Measurements from ENCODE around the gene FIGNL2. TPM values are rescaled to one million over a fixed set of nuclear protein-coding genes. Genes with fewer than 3 reads are reported as not detected.
"Not testable (repeated sequence)": the region's sequence is repeated elsewhere in the genome, so short reads cannot be mapped to it uniquely, and the experiment has no call there.

Gene FIGNL2
- polyA plus RNA-seq, 1 donor from 2014 or later: not detected

DNA sequence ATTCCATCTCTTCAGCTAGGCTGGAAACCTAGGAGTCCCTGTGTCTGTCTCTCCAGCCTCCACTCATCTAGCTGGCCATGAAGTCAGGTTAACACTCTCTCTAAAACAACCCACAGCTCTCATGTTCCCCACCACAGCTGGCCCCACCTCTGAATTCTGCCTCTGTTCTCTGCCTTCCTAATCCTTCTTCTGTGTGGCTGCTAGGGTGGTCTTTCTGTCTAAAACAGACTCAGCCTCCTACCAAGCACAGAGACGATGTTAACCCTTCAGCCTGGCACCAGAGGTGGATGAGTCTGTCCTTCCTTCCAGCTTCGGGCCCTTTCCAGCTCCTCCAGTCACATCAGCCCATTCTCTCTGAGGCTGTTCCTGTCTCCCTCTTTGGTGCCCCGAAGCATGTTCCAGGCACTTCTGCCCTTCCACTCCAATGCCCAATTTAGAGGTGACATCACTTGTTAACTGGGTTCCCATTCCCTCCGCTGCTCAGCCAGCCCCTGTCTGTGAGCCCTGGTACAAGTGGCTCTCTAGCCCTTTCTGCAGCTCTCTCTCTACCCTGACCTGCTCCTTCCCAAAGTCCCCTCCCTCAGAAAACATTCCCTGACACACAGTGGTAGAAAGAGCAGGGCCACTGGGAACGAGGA lies 9.1 kb downstream of the FIGNL2 start:
- peaks cover 0 to 3% (median 0%) of the 10 kb centered on the region in 3 donors for H3K4me1 Mint-ChIP-seq
- peaks cover 45% of the 10 kb centered on the region for H3K27me3 Mint-ChIP-seq
- H3K4me3 Mint-ChIP-seq: no peak overlapping the region
- H3K9me3 Mint-ChIP-seq: no peaks in the 10 kb centered on the region
- no peak overlapping the region for H3K27ac Mint-ChIP-seq
- peaks cover 2% of the 10 kb centered on the region for H3K36me3 Mint-ChIP-seq

GRCh38 chr12:51838762-51839161 lies 9.8 kb downstream of the FIGNL2 start:
- no peaks in the 10 kb centered on the region for H3K36me3 Mint-ChIP-seq
- peaks cover 44% of the 10 kb centered on the region for H3K27me3 Mint-ChIP-seq
- peaks cover 0 to under 1% (median 0%) of the 10 kb centered on the region in 3 donors for H3K9me3 Mint-ChIP-seq
- peaks cover 0 to 3% (median 0%) of the 10 kb centered on the region in 3 donors for H3K4me1 Mint-ChIP-seq
- H3K4me3 Mint-ChIP-seq: no peak overlapping the region
- H3K27ac Mint-ChIP-seq: no peak overlapping the region

GRCh38 chr12:51838036-51838435 lies 10.5 kb downstream of the FIGNL2 start:
- no peak overlapping the region for H3K27ac Mint-ChIP-seq
- H3K4me1 Mint-ChIP-seq: peaks cover 2 to 4% (median 3%) of the 10 kb centered on the region in 3 donors
- peaks cover 0 to 2% (median 0%) of the 10 kb centered on the region in 3 donors for H3K9me3 Mint-ChIP-seq
- H3K27me3 Mint-ChIP-seq: peaks cover 49% of the 10 kb centered on the region
- H3K4me3 Mint-ChIP-seq: no peak overlapping the region
- H3K36me3 Mint-ChIP-seq: no peaks in the 10 kb centered on the region

GRCh38 chr12:51837286-51837685 lies 11.2 kb downstream of the FIGNL2 start:
- Mint-ChIP-seq H3K36me3 (no peaks in the 10 kb centered on the region), H3K4me3 (no peak overlapping the region), H3K27ac (no peak overlapping the region), H3K27me3 (peaks cover 50% of the 10 kb centered on the region), H3K4me1 (peaks cover 8 to 11% (median 8%) of the 10 kb centered on the region in 3 donors), H3K9me3 (peaks cover 0 to 2% (median 0%) of the 10 kb centered on the region in 3 donors)

DNA sequence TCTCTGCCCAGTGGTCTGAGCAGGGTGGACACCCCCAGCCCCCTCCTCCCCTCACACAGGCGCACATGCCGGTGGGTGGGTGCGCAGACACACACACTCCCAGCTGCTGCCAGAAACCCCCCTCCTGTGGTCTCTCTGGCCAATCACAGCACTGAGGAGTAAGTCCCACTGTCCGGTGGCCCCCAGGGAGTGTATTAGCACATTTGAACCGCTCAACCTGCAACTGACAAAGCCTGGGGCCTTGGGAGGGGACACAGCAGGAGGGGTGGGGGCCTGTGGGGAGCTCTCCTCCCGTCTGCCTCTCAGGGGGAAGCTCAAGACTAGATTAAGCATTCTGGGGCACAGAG lies 11.7 kb downstream of the FIGNL2 start:
- Mint-ChIP-seq H3K9me3 (peaks cover 0 to 2% (median 0%) of the 10 kb centered on the region in 3 donors), H3K27me3 (peaks cover 48% of the 10 kb centered on the region), H3K4me1 (peaks cover 8 to 11% (median 8%) of the 10 kb centered on the region in 3 donors), H3K4me3 (peak overlapping the region in 1 of 4 donors; percentile 22), H3K27ac (no peak overlapping the region), H3K36me3 (no peaks in the 10 kb centered on the region)

- Mint-ChIP-seq H3K27ac (no peak overlapping the region), H3K27me3 (peaks cover 46% of the 10 kb centered on the region), H3K9me3 (peaks cover 0 to 2% (median 0%) of the 10 kb centered on the region in 3 donors), H3K36me3 (no peaks in the 10 kb centered on the region), H3K4me3 (no peak overlapping the region), H3K4me1 (peaks cover 8 to 11% (median 8%) of the 10 kb centered on the region in 3 donors)
Measured at GRCh38 chr12:51836041-51836826, 12.3 kb downstream of the FIGNL2 start.

- H3K9me3 Mint-ChIP-seq: peaks cover 0 to 2% (median 0%) of the 10 kb centered on the region in 3 donors
- peaks cover 1% of the 10 kb centered on the region for H3K36me3 Mint-ChIP-seq
- H3K4me3 Mint-ChIP-seq: no peak overlapping the region
- peaks cover 42% of the 10 kb centered on the region for H3K27me3 Mint-ChIP-seq
- H3K27ac Mint-ChIP-seq: no peak overlapping the region
- peaks cover 8 to 11% (median 8%) of the 10 kb centered on the region in 3 donors for H3K4me1 Mint-ChIP-seq
Measured at GRCh38 chr12:51834411-51834810, 14.1 kb downstream of the FIGNL2 start.

- Mint-ChIP-seq H3K36me3 (peaks cover 1% of the 10 kb centered on the region), H3K9me3 (peaks cover 0 to 2% (median 0%) of the 10 kb centered on the region in 3 donors), H3K4me3 (no peak overlapping the region), H3K27me3 (peaks cover 40% of the 10 kb centered on the region), H3K4me1 (peaks cover 8 to 11% (median 8%) of the 10 kb centered on the region in 3 donors), H3K27ac (peak overlapping the region in 1 of 3 donors; percentile 65)
Measured at GRCh38 chr12:51833448-51834227, 14.9 kb downstream of the FIGNL2 start.

DNA sequence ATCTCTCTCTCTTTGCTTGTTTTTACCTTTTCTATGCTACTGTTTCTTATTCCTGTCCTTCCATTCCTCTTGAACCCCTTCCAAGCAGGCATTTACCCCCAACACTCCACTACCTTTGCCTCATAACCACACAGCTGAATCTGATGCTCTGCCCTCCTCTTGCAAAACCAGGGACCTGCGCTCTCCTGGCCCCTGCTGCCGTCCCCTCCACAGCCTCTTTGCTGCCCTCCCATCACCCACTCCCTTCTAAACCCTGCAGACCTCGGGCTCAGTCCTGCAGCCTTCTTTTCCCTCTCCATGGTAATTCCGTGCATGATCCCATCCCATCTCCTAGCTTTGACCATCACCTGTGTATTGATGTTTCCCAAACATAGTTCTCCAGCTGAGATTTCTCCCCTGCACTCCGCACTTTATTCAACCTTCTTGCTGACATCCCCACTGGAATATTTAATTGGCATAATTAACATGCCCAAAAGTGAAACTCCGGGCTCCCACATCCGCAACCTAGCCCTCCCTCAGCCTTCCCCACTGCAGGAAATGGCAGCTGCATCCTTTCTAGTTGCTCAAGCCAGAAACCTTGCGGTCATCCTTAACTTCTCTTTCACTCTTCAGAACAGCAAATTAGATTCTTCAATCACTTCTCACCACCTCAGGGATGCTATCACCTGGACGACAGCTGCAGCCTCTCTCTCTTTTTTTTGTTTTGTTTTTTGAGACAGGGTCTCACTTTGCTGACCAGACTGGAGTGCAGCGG lies 16.0 kb downstream of the FIGNL2 start:
- H3K27ac Mint-ChIP-seq: peak overlapping the region in 1 of 3 donors; percentile 76
- peaks cover 6 to 15% (median 11%) of the 10 kb centered on the region in 3 donors for H3K4me1 Mint-ChIP-seq
- H3K4me3 Mint-ChIP-seq: peak overlapping the region in 2 of 4 donors; percentile 51 to 71
- peaks cover 39% of the 10 kb centered on the region for H3K27me3 Mint-ChIP-seq
- H3K9me3 Mint-ChIP-seq: peaks cover 0 to 2% (median 0%) of the 10 kb centered on the region in 3 donors
- H3K36me3 Mint-ChIP-seq: peaks cover 1% of the 10 kb centered on the region

DNA sequence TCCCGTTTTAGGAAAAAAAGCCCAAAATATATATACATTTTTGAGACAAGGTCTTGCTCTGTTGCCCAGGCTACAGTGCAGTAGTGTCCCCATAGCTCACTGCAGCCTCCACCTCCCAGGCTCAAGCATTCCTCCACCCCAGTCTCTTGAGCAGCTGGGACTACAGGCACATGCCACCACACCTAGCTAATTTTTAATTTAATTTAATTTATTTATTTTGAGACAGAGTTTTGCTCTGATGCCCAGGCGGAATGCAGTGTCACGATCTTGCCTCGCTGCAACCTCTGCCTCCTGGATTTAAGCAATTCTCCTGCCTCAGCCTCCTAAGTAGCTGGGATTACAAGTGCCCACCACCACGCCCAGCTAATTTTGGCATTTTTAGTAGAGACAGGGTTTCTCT lies 16.7 kb downstream of the FIGNL2 start:
- not testable (repeated sequence) for H3K4me3 Mint-ChIP-seq, H3K36me3 Mint-ChIP-seq, H3K9me3 Mint-ChIP-seq
- H3K27me3 Mint-ChIP-seq: peaks cover 38% of the 10 kb centered on the region
- peak overlapping the region in 1 of 3 donors; percentile 76 for H3K27ac Mint-ChIP-seq
- H3K4me1 Mint-ChIP-seq: peaks cover 5 to 16% (median 11%) of the 10 kb centered on the region in 3 donors

DNA sequence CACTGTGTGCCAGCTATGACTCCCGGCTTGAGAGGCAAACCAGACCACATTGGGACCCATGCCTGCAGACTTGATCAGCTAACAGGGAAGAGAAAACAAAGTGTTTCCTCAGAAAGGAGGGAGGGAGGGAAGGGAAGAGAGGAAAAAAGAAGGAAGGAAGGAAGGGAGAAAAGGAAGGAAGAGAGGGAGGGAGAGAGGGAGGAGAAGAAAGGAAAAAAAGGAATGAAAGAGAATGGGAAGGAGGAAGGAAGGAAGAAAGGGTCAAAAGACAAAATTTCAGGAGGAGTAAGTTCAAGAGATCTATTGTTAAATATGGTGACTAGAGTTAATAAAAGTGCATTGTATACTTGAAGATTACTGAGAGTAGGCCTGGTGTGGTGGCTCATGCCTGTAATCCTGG lies 18.9 kb downstream of the FIGNL2 start:
- peaks cover 39% of the 10 kb centered on the region for H3K27me3 Mint-ChIP-seq

DNA sequence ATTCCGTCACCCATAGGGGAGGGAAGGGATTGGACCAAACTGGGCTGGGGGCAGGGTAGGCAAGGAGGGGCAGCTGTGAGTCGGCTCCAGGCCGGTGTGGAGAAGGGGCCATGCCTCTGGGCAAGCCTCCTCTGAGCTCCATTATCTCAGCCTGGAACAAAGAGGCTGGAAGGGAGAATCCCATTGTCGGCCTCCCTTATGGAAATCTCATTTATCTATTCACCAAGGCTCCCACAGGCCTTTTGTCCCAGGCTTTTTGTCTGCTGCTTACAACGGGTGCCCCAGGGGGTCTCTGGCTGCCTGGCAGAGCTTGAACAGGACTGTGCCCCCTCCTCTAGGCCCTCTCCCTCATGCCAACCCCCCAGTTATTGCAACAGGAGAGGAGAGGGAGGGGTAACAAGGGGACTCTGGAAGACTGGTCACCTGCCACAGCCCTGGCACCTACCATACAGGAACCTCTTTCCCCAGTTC lies 19.5 kb downstream of the FIGNL2 start:
- peaks cover 0 to 2% (median 0%) of the 10 kb centered on the region in 3 donors for H3K9me3 Mint-ChIP-seq
- H3K27ac Mint-ChIP-seq: peak overlapping the region in 1 of 3 donors; percentile 55
- H3K4me3 Mint-ChIP-seq: peak overlapping the region in 1 of 4 donors; percentile 38
- H3K4me1 Mint-ChIP-seq: peaks cover 5 to 16% (median 11%) of the 10 kb centered on the region in 3 donors
- peaks cover 35% of the 10 kb centered on the region for H3K27me3 Mint-ChIP-seq
- H3K36me3 Mint-ChIP-seq: peaks cover 1% of the 10 kb centered on the region

More for the DNA sequence above, 18.9 kb downstream of the FIGNL2 start:
- Mint-ChIP-seq H3K9me3 (peaks cover 0 to 2% (median 0%) of the 10 kb centered on the region in 3 donors), H3K27ac (no peak overlapping the region), H3K36me3 (peaks cover 1% of the 10 kb centered on the region), H3K4me3 (peak overlapping the region in 1 of 4 donors; percentile 38), H3K4me1 (peaks cover 5 to 16% (median 11%) of the 10 kb centered on the region in 3 donors)

DNA sequence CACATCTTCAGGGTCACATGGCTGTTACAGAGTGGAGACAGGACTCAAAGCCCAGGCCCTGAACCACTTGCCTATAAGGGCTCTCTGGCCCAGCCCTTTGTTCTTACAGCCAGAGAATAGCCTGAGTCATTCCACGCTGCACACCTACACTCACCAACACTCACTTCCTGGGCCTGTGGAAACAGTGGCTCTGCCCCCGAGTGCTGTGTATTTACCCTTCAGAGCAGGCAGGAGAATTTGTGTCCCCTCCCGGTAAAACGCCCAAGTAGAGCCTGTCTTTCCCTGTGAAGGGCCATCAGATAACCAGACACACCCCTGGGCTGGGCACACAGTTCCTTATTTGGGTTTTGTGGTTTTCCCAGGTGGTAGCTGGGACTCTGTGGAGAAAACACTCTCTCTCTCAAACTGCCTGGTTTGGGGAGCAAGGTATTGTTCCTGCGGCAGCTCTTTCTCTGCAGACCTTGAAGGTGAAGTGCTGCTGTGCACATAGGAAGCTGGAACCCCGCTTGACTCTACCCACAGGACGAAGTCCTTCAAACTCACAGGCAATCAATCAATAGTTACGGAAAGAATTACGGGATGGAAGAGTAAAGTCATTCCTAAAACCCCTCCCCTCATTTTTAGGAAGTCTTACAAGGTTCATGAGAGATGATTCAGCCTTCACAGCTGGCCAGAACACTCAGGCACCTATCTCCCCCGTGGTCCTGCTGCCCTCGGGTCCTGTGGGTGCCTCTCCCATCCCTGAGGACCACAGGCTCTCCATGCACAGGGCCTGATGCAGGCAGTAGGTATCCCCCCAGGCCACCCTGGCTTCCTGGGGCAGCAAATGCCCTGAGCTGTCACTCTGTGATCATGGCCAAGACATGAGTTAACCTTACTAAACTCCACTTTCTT lies 20.3 kb downstream of the FIGNL2 start:
- H3K4me1 Mint-ChIP-seq: peaks cover 5 to 18% (median 8%) of the 10 kb centered on the region in 3 donors
- H3K36me3 Mint-ChIP-seq: peaks cover 4% of the 10 kb centered on the region
- H3K4me3 Mint-ChIP-seq: no peak overlapping the region
- no peaks in the 10 kb centered on the region for H3K9me3 Mint-ChIP-seq
- H3K27me3 Mint-ChIP-seq: peaks cover 30% of the 10 kb centered on the region
- peak overlapping the region in 1 of 3 donors; percentile 6 for H3K27ac Mint-ChIP-seq

Data from IgD-negative memory B cell (primary cell).